Tibial artery (tissue), 4 donors: ENCODE data around the gene EPB41L5.
A peak's percentile ranks its signal among the peaks of the same experiment; 100 is the strongest.

Experiments
- DNase-seq, 2 donors: peaks; one replicate each; pipeline ENCODE4 v3.0.0-alpha.2; 2019
- H3K27ac ChIP-seq, 2 donors: fragments of 200-600 bp; sonication (generic) in 1 of 2; 1 replicate in 1 of 2; 2 replicates in 1 of 2; pipeline ENCODE4 v1.5.1; 2018 to 2019; ENCODE audit warnings: mild to moderate bottlenecking in 1 of 2
- H3K27me3 ChIP-seq, 2 donors: fragments of 200-600 bp; sonication (generic) in 1 of 2; one replicate each; pipeline versions ENCODE4 v1.5.1 to v1.6.0; 2016 to 2019
- H3K36me3 ChIP-seq, 3 donors: fragments of 200-600 bp; sonication (generic) in 2 of 3; one replicate each; pipeline ENCODE4 v1.5.1; 2016 to 2019; ENCODE audit warnings: mild to moderate bottlenecking in 2 of 3
- H3K4me1 ChIP-seq, 4 donors: fragments of 200-600 bp; sonication (generic) in 2 of 4; 1 replicate in 3 of 4; 2 replicates in 1 of 4; pipeline ENCODE4 v1.5.1; 2016 to 2019
- H3K4me3 ChIP-seq, 2 donors: fragments of 200-600 bp; sonication (generic) in 1 of 2; 1 replicate in 1 of 2; 2 replicates in 1 of 2; pipeline ENCODE4 v1.5.1; 2018 to 2019; ENCODE audit warnings: mild to moderate bottlenecking in 2 of 2
- H3K9me3 ChIP-seq, 3 donors: fragments of 200-600 bp; sonication (generic) in 1 of 3; one replicate each; pipeline ENCODE4 v1.5.1; 2016 to 2019
- CTCF ChIP-seq, 2 experiments: fragments of 200-600 bp in 1 of 2; fragments of 450-650 bp in 1 of 2; IDR thresholded peaks; one replicate each; pipeline ENCODE4 v1.5.1; 2017 to 2019; ENCODE audit warnings: antibody characterized with exemption in 2 of 2, mild to moderate bottlenecking in 1 of 2, moderate library complexity in 1 of 2
- intact Hi-C: fragments of 100-400 bp; cut with DNase I; formaldehyde crosslinking; loops from one replicate; pipeline ENCODE4 v1.15.0; 2023; ENCODE audit warnings: low total_unique reads

The EPB41L5 gene

GRCh38 chr2:120167272-120167671 lies 154.4 kb downstream of the EPB41L5 start:
- H3K9me3 ChIP-seq: no peaks in the 10 kb centered on the region
- H3K27ac ChIP-seq: no peak overlapping the region
- H3K4me3 ChIP-seq: no peak overlapping the region
- TF ChIP-seq CTCF (IDR thresholded peaks at IDR 0.05): no peak
- peaks cover 16 to 22% (median 19%) of the 10 kb centered on the region in 3 donors for H3K36me3 ChIP-seq
- no peak for DNase-seq
- no peaks in the 10 kb centered on the region for H3K27me3 ChIP-seq
- H3K4me1 ChIP-seq: no peaks in the 10 kb centered on the region
- intact Hi-C loops: no loop called here

GRCh38 chr2:120169020-120169419 lies 156.1 kb downstream of the EPB41L5 start:
- H3K27ac ChIP-seq: no peak overlapping the region
- no peak overlapping the region for H3K4me3 ChIP-seq
- no peaks in the 10 kb centered on the region for H3K27me3 ChIP-seq
- intact Hi-C loops: no loop called here
- DNase-seq: no peak
- H3K9me3 ChIP-seq: no peaks in the 10 kb centered on the region
- no peak for TF ChIP-seq CTCF (IDR thresholded peaks at IDR 0.05)
- H3K4me1 ChIP-seq: no peaks in the 10 kb centered on the region
- H3K36me3 ChIP-seq: peaks cover 16 to 22% (median 19%) of the 10 kb centered on the region in 3 donors

GRCh38 chr2:120174963-120175581 lies 162.2 kb downstream of the EPB41L5 start:
- Histone ChIP-seq H3K4me1 (peaks cover 0 to 4% (median 0%) of the 10 kb centered on the region in 4 donors), H3K27ac (peak overlapping the region in 1 of 2 donors; percentile 38), H3K9me3 (no peaks in the 10 kb centered on the region), H3K36me3 (peaks cover 0 to 13% (median 0%) of the 10 kb centered on the region in 3 donors), H3K4me3 (no peak overlapping the region), H3K27me3 (no peaks in the 10 kb centered on the region)
- peak; percentile 75 to 77 for TF ChIP-seq CTCF (IDR thresholded peaks at IDR 0.05)
- intact Hi-C loops: loop anchor here (10.0 kb wide), 1 partner anchor 470 kb away; no protein-coding TSS in a partner anchor
- DNase-seq: no peak

- no peak overlapping the region for H3K27ac ChIP-seq
- peaks cover 0 to 14% (median 0%) of the 10 kb centered on the region in 3 donors for H3K36me3 ChIP-seq
- no peaks in the 10 kb centered on the region for H3K9me3 ChIP-seq
- peaks cover 0 to 4% (median 0%) of the 10 kb centered on the region in 4 donors for H3K4me1 ChIP-seq
- DNase-seq: no peak
- H3K27me3 ChIP-seq: no peaks in the 10 kb centered on the region
- no peak for TF ChIP-seq CTCF (IDR thresholded peaks at IDR 0.05)
- H3K4me3 ChIP-seq: no peak overlapping the region
- intact Hi-C loops: loop anchor here (10.0 kb wide), 1 partner anchor 472 kb away; no protein-coding TSS in a partner anchor
Measured at GRCh38 chr2:120176526-120176925, 163.6 kb downstream of the EPB41L5 start.

- H3K36me3 ChIP-seq: peaks cover 0 to 14% (median 0%) of the 10 kb centered on the region in 3 donors
- H3K4me1 ChIP-seq: peaks cover 0 to 4% (median 0%) of the 10 kb centered on the region in 4 donors
- no peaks in the 10 kb centered on the region for H3K27me3 ChIP-seq
- no peaks in the 10 kb centered on the region for H3K9me3 ChIP-seq
- intact Hi-C loops: loop anchor here (10.0 kb wide), 1 partner anchor 472 kb away; no protein-coding TSS in a partner anchor
- TF ChIP-seq CTCF (IDR thresholded peaks at IDR 0.05): no peak
- DNase-seq: no peak
- peak overlapping the region; percentile 20 to 21 for H3K4me3 ChIP-seq
- H3K27ac ChIP-seq: no peak overlapping the region
Measured at GRCh38 chr2:120177001-120177621, 164.2 kb downstream of the EPB41L5 start.
